ENCODE measurements around the gene DNAH8. TPM values are rescaled to one million over a fixed set of nuclear protein-coding genes. Genes with fewer than 3 reads are reported as not detected.

Gene DNAH8
- polyA plus RNA-seq, 1 of the 3 experiments (the other 2 are of a cell fraction), result not detected

DNA sequence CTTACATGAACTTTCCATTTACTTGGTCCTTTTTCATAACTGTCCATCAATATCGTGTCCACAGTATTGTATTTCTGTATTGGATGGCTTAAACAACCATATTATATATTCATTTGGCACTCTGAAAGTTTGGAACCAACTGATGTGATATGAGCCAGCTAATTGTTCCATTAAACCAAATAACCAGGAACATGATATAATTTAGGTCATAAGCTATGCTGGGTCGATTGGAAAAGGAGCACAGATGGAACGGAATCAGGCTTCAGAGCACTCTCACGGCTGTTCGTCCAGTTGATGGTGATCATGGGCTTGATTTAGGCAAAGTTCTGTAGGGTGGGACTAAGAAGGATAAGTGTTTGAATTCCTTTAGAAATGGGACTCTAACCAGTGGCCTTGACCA lies 142.7 kb downstream of the DNAH8 start (continued):
- TF ChIP-seq ZBTB33 (IDR thresholded peaks at IDR 0.05; ENCODE audit: borderline replicate concordance, low read depth), result no peak
- TF ChIP-seq POLR2AphosphoS5 (IDR thresholded peaks at IDR 0.05; ENCODE audit: low read depth, low read length), result no peak
- TF ChIP-seq TCF12 (IDR thresholded peaks at IDR 0.05), result no peak

DNA sequence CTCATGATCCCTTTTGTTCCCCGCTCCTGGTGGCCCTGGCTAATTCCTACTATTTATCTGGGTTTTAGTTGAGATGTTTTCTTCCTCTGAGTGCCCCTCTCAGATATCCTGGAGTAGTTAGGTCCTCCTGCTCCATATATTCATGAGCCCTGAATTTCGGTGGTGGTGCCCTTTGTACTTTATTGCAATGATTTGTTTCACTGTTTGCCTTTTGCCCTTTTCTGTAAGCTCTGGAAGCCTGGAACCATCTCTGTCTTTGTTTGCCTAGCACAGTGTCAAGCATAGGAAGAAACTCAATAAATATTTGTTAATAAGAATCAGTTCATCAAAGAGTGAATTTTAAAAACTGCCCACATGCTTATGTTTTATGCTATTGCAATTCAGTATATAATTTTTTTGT lies 144.9 kb downstream of the DNAH8 start:
- H3K79me2 ChIP-seq (ENCODE audit: insufficient read depth), result no peaks in the 10 kb centered on the region
- ChIA-PET CTCF (interaction anchor here (0.6 to 1.4 kb wide), 3 partner anchors 12 to 1160 kb away, joined by 3 to 4 read pairs (median 3); no protein-coding TSS in a partner anchor), POLR2A (no interaction called here)
- H2AFZ ChIP-seq (ENCODE audit: low read depth), result no peak overlapping the region
- no peaks in the 10 kb centered on the region for H3F3A ChIP-seq (replicated peaks; ENCODE audit: insufficient read depth)
- no peaks in the 10 kb centered on the region for H3K9me2 ChIP-seq
- no peaks in the 10 kb centered on the region; the same call in 1 of the 2 replicates for H3K27me3 ChIP-seq (ENCODE audit: insufficient read depth)
- H3K4me2 ChIP-seq, result no peak overlapping the region
- no peaks in the 10 kb centered on the region for H3K9me3 ChIP-seq
- no peaks in the 10 kb centered on the region for H3K36me3 ChIP-seq (replicated peaks in 1 of 2; ENCODE audit: control insufficient read depth in 1 of 2, insufficient read depth in 2 of 2, low read length in 1 of 2)
- TF ChIP-seq EP300 (IDR thresholded peaks at IDR 0.05; ENCODE audit: borderline replicate concordance in 1 of 2, low read depth in 1 of 2, low read length in 1 of 2) (no peak), EZH2phosphoT487 (IDR thresholded peaks at IDR 0.05; ENCODE audit: borderline replicate concordance, low read depth) (no peak), FOSL2 (IDR thresholded peaks at IDR 0.05; ENCODE audit: borderline replicate concordance, low read depth) (no peak)
- H3K4me3 ChIP-seq (ENCODE audit: low read depth in 2 of 2, low read length in 1 of 2), result no peak overlapping the region
- H3K9ac ChIP-seq, result no peak overlapping the region
- 44% methylated on average over 2 of the region's 2 CpGs for WGBS (ENCODE audit: low lambda C conversion rate)
- H4K20me1 ChIP-seq (ENCODE audit: insufficient read depth), result no peaks in the 10 kb centered on the region
- no peak for DNase-seq
- no peaks in the 10 kb centered on the region; a peak in 1 of 4 replicates for H3K4me1 ChIP-seq (ENCODE audit: control insufficient read depth in 1 of 2, insufficient read depth in 2 of 2, low read depth in 1 of 2, low read length in 1 of 2)
- H3K27ac ChIP-seq (ENCODE audit: low read depth in 2 of 2, low read length in 1 of 2), result no peak overlapping the region

- 60% methylated on average over 4 of the region's 4 CpGs for WGBS (ENCODE audit: low lambda C conversion rate)
- Histone ChIP-seq H3K36me3 (replicated peaks in 1 of 2; ENCODE audit: control insufficient read depth in 1 of 2, insufficient read depth in 2 of 2, low read length in 1 of 2) (no peaks in the 10 kb centered on the region), H3K27ac (ENCODE audit: low read depth in 2 of 2, low read length in 1 of 2) (no peak overlapping the region), H3F3A (replicated peaks; ENCODE audit: insufficient read depth) (no peaks in the 10 kb centered on the region), H2AFZ (ENCODE audit: low read depth) (no peak overlapping the region), H3K27me3 (ENCODE audit: insufficient read depth) (no peaks in the 10 kb centered on the region; the same call in 1 of the 2 replicates), H3K9ac (no peak overlapping the region), H3K4me1 (ENCODE audit: control insufficient read depth in 1 of 2, insufficient read depth in 2 of 2, low read depth in 1 of 2, low read length in 1 of 2) (no peaks in the 10 kb centered on the region; a peak in 1 of 4 replicates), H3K4me2 (no peak overlapping the region), H3K79me2 (ENCODE audit: insufficient read depth) (no peaks in the 10 kb centered on the region), H3K9me2 (no peaks in the 10 kb centered on the region), H3K4me3 (ENCODE audit: low read depth in 2 of 2, low read length in 1 of 2) (no peak overlapping the region), H4K20me1 (ENCODE audit: insufficient read depth) (no peaks in the 10 kb centered on the region), H3K9me3 (no peaks in the 10 kb centered on the region)
- ChIA-PET CTCF (interaction anchor here (1.1 kb wide), 2 partner anchors 9 to 10 kb away, joined by 3 to 9 read pairs; no protein-coding TSS in a partner anchor), POLR2A (no interaction called here)
- TF ChIP-seq, protein P1, sequence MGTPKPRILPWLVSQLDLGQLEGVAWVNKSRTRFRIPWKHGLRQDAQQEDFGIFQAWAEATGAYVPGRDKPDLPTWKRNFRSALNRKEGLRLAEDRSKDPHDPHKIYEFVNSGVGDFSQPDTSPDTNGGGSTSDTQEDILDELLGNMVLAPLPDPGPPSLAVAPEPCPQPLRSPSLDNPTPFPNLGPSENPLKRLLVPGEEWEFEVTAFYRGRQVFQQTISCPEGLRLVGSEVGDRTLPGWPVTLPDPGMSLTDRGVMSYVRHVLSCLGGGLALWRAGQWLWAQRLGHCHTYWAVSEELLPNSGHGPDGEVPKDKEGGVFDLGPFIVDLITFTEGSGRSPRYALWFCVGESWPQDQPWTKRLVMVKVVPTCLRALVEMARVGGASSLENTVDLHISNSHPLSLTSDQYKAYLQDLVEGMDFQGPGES (IDR thresholded peaks at IDR 0.05; ENCODE audit: low read depth, low read length), result no peak
- TF ChIP-seq TCF12 (IDR thresholded peaks at IDR 0.05) (no peak), FOSL2 (IDR thresholded peaks at IDR 0.05; ENCODE audit: borderline replicate concordance, low read depth) (no peak), RAD21 (IDR thresholded peaks at IDR 0.05; ENCODE audit: low read length) (no peak), CTCF (IDR thresholded peaks at IDR 0.05) (no peak), NRF1 (IDR thresholded peaks at IDR 0.05; ENCODE audit: low read depth, low read length) (no peak), NFIC (IDR thresholded peaks at IDR 0.05; ENCODE audit: borderline replicate concordance) (no peak), ELF1 (IDR thresholded peaks at IDR 0.05) (no peak), GATA2 (CRISPR knock-in tag; IDR thresholded peaks at IDR 0.05) (no peak), SMC3 (IDR thresholded peaks at IDR 0.05; ENCODE audit: low read depth, low read length) (no peak), RCOR1 (IDR thresholded peaks at IDR 0.05; ENCODE audit: low read length) (no peak), RXRA (IDR thresholded peaks at IDR 0.05; ENCODE audit: borderline replicate concordance, low read depth) (no peak), MXI1 (IDR thresholded peaks at IDR 0.05; ENCODE audit: low read depth, low read length) (no peak)
- TF ChIP-seq, protein P2, sequence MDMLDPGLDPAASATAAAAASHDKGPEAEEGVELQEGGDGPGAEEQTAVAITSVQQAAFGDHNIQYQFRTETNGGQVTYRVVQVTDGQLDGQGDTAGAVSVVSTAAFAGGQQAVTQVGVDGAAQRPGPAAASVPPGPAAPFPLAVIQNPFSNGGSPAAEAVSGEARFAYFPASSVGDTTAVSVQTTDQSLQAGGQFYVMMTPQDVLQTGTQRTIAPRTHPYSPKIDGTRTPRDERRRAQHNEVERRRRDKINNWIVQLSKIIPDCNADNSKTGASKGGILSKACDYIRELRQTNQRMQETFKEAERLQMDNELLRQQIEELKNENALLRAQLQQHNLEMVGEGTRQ (IDR thresholded peaks at IDR 0.05; ENCODE audit: borderline replicate concordance, low read depth, low read length), result no peak
- TF ChIP-seq, protein P3, sequence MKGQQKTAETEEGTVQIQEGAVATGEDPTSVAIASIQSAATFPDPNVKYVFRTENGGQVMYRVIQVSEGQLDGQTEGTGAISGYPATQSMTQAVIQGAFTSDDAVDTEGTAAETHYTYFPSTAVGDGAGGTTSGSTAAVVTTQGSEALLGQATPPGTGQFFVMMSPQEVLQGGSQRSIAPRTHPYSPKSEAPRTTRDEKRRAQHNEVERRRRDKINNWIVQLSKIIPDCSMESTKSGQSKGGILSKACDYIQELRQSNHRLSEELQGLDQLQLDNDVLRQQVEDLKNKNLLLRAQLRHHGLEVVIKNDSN (IDR thresholded peaks at IDR 0.05; ENCODE audit: borderline replicate concordance, low read depth), result no peak
- no peak for DNase-seq
Measured at GRCh38 chr6:38861926-38862401, 146.9 kb downstream of the DNAH8 start.
